Activated CD8-positive, alpha-beta T cell treated with anti-CD3 and anti-CD28 coated beads for 36 hours (primary cell): Measurements from ENCODE around the gene H2BW2. TPM values are rescaled to one million over a fixed set of nuclear protein-coding genes. Genes with fewer than 3 reads are reported as not detected.
"Not testable (repeated sequence)": the region's sequence is repeated elsewhere in the genome, so short reads cannot be mapped to it uniquely, and the experiment has no call there.

Source experiments
- ATAC-seq: fragments of 200-7000 bp; cut with Tn5 transposase; one replicate; pipeline ENCODE4 v1.10.0; 2021; ENCODE audit warnings: mild to moderate bottlenecking, moderate library complexity
- CTCF ChIA-PET: fragments of 350-600 bp; sonication (Branson Sonifier 250); formaldehyde crosslinking; loops from one replicate; lab custom pipeline; 2021; ENCODE audit warnings: antibody characterized with exemption; lab: Charles Lee
- POLR2A ChIA-PET: fragments of 350-600 bp; sonication (Branson Sonifier 250); formaldehyde crosslinking; loops from one replicate; lab custom pipeline; 2021; ENCODE audit warnings: antibody characterized with exemption; lab: Charles Lee
- DNase-seq: peaks from one replicate; pipeline ENCODE4 v3.0.0-alpha.2; 2020
- H3K27ac Mint-ChIP-seq: one replicate; pipeline ENCODE4 v1.8.0; 2021; ENCODE audit warnings: mild to moderate bottlenecking, mixed read lengths
- H3K27me3 Mint-ChIP-seq: one replicate; pipeline ENCODE4 v1.8.0; 2021; ENCODE audit warnings: mixed read lengths
- H3K36me3 Mint-ChIP-seq: one replicate; pipeline ENCODE4 v1.8.0; 2021; ENCODE audit warnings: low read depth, mixed read lengths
- H3K4me1 Mint-ChIP-seq: one replicate; pipeline ENCODE4 v1.8.0; 2021; ENCODE audit warnings: low read depth, mixed read lengths
- H3K4me3 Mint-ChIP-seq: one replicate; pipeline ENCODE4 v1.8.0; 2021; ENCODE audit warnings: mild to moderate bottlenecking, moderate library complexity, mixed read lengths
- H3K9me3 Mint-ChIP-seq: one replicate; pipeline ENCODE4 v1.8.0; 2021; ENCODE audit warnings: mixed read lengths
- CTCF ChIP-seq: fragments of 200-600 bp; IDR thresholded peaks from one replicate; pipeline ENCODE4 v1.8.0; 2022; ENCODE audit warnings: antibody characterized with exemption, mild to moderate bottlenecking
- intact Hi-C: fragments of 100-400 bp; cut with micrococcal nuclease; formaldehyde crosslinking; loops from one replicate; pipeline ENCODE4 v1.10.0; 2022
- total RNA-seq, 2 experiments: library from RNA; stranded (reverse); gene quantifications; one replicate each; pipeline ENCODE4 v1.2.3, GENCODE V29; 2021

H2BW2 gene
- not detected for total RNA-seq

GRCh38 chrX:104039689-104040505 is at the start of gene H2BW2:
H2BW2 (plus strand) TSS chrX:104039956; CDS start chrX:104039995, 39 bp downstream.
- POLR2A ChIA-PET = no interaction called here
- H3K4me1 Mint-ChIP-seq = no peaks in the 10 kb centered on the region
- no peaks in the 10 kb centered on the region for H3K36me3 Mint-ChIP-seq
- TF ChIP-seq CTCF = no peak
- H3K9me3 Mint-ChIP-seq = no peaks in the 10 kb centered on the region
- no peak for ATAC-seq
- CTCF ChIA-PET = no interaction called here
- H3K27ac Mint-ChIP-seq = no peak within 1 kb of the TSS
- peaks cover 1% of the 10 kb centered on the region for H3K27me3 Mint-ChIP-seq
- intact Hi-C loops = no loop called here
- H3K4me3 Mint-ChIP-seq = no peak within 1 kb of the TSS
- DNase-seq = no peak

GRCh38 chrX:103999234-103999633 is 40.5 kb upstream of the H2BW2 start:
- no peak for ATAC-seq
- H3K4me3 Mint-ChIP-seq = no peak overlapping the region
- H3K4me1 Mint-ChIP-seq = no peaks in the 10 kb centered on the region
- no peak for DNase-seq
- H3K27ac Mint-ChIP-seq = no peak overlapping the region
- no peak for TF ChIP-seq CTCF
- intact Hi-C loops = no loop called here
- H3K9me3 Mint-ChIP-seq = no peaks in the 10 kb centered on the region
- H3K27me3 Mint-ChIP-seq = no peaks in the 10 kb centered on the region
- POLR2A ChIA-PET = no interaction called here
- CTCF ChIA-PET = no interaction called here
- H3K36me3 Mint-ChIP-seq = no peaks in the 10 kb centered on the region

GRCh38 chrX:104008831-104009230 is 30.9 kb upstream of the H2BW2 start:
- Mint-ChIP-seq H3K27me3 (no peaks in the 10 kb centered on the region), H3K27ac (no peak overlapping the region), H3K4me1 (no peaks in the 10 kb centered on the region), H3K36me3 (no peaks in the 10 kb centered on the region), H3K4me3 (no peak overlapping the region), H3K9me3 (no peaks in the 10 kb centered on the region)
- POLR2A ChIA-PET = no interaction called here
- CTCF ChIA-PET = no interaction called here
- DNase-seq (no peak), ATAC-seq (no peak)
- intact Hi-C loops = no loop called here
- no peak for TF ChIP-seq CTCF

GRCh38 chrX:104013158-104013557 is 26.6 kb upstream of the H2BW2 start:
- intact Hi-C loops = loop anchor here (5.0 kb wide), 1 partner anchor 176 kb away; no protein-coding TSS in a partner anchor
- Mint-ChIP-seq H3K4me1 (no peaks in the 10 kb centered on the region), H3K27ac (no peak overlapping the region), H3K27me3 (no peaks in the 10 kb centered on the region), H3K9me3 (no peaks in the 10 kb centered on the region), H3K36me3 (no peaks in the 10 kb centered on the region), H3K4me3 (no peak overlapping the region)
- ChIA-PET POLR2A (no interaction called here), CTCF (no interaction called here)
- no peak for ATAC-seq
- TF ChIP-seq CTCF = no peak
- no peak for DNase-seq

GRCh38 chrX:104013606-104014005 is 26.1 kb upstream of the H2BW2 start, which contains the start of gene H2BW1:
H2BW1 (minus strand) TSS chrX:104013708; CDS start chrX:104013576, 132 bp downstream.
- CTCF ChIA-PET = no interaction called here
- Mint-ChIP-seq H3K9me3 (no peaks in the 10 kb centered on the region), H3K4me1 (no peaks in the 10 kb centered on the region), H3K4me3 (no peak within 1 kb of the TSS), H3K27ac (no peak within 1 kb of the TSS), H3K36me3 (no peaks in the 10 kb centered on the region), H3K27me3 (no peaks in the 10 kb centered on the region)
- DNase-seq = no peak
- intact Hi-C loops = loop anchor here (5.0 kb wide), 1 partner anchor 176 kb away; no protein-coding TSS in a partner anchor
- no peak for TF ChIP-seq CTCF
- POLR2A ChIA-PET = no interaction called here
- ATAC-seq = no peak

- POLR2A ChIA-PET, H3K27me3 Mint-ChIP-seq, H3K4me1 Mint-ChIP-seq: not testable (repeated sequence)
Observed at GRCh38 chrX:104015576-104015975, 24.2 kb upstream of the H2BW2 start.

More at GRCh38 chrX:104015576-104015975, 24.2 kb upstream of the H2BW2 start:
- intact Hi-C loops, H3K9me3 Mint-ChIP-seq, ATAC-seq, H3K27ac Mint-ChIP-seq, DNase-seq, H3K4me3 Mint-ChIP-seq, CTCF ChIA-PET, H3K36me3 Mint-ChIP-seq: not testable (repeated sequence)
